PC-3 (cell line): Measurements from ENCODE around the gene CLDN34. TPM values are rescaled to one million over a fixed set of nuclear protein-coding genes. Genes with fewer than 3 reads are reported as not detected.

Source experiments
- ATAC-seq: fragments of 200-7000 bp; cut with Tn5 transposase; 2 replicates; pipeline ENCODE4 v1.9.1; 2020; ENCODE audit warnings: mild to moderate bottlenecking, moderate library complexity
- BruUV-seq: library from RNA; stranded (reverse); fragments of 400-500 nt; replicated peaks from 2 replicates; lab custom pipeline; 2021; lab: Mats Ljungman, UMichigan
- CTCF ChIA-PET: fragments of 300-600 bp; sonication (Branson Sonifier 250); formaldehyde crosslinking; loops from one replicate; lab custom pipeline; 2022; ENCODE audit warnings: antibody characterized with exemption; lab: Charles Lee
- POLR2A ChIA-PET: fragments of 300-600 bp; sonication (Branson Sonifier 250); formaldehyde crosslinking; loops from one replicate; lab custom pipeline; 2022; ENCODE audit warnings: antibody characterized with exemption; ENCODE audit not compliant: unreplicated experiment; lab: Charles Lee
- DNase-seq: peaks from one replicate; pipeline ENCODE4 v3.0.0-alpha.2; 2015
- H2AFZ ChIP-seq: fragments of 300-600 bp; sonication (generic); 2 replicates; pipeline ENCODE4 v1.6.0; 2016; ENCODE audit warnings: antibody characterized with exemption, low read length
- H3F3A ChIP-seq: fragments of 300-600 bp; sonication (generic); one replicate; pipeline ENCODE4 v1.6.0; 2017; ENCODE audit warnings: antibody characterized with exemption, low read length, control low read depth, mild to moderate bottlenecking; ENCODE audit not compliant: unreplicated experiment
- H3K27ac ChIP-seq: fragments of 300-600 bp; sonication (generic); 2 replicates; pipeline ENCODE4 v1.5.1; 2016; ENCODE audit warnings: mild to moderate bottlenecking, low read length
- H3K27me3 ChIP-seq: fragments of 300-600 bp; sonication (generic); 2 replicates; pipeline ENCODE4 v1.6.1; 2016; ENCODE audit warnings: low read length, mixed read lengths
- H3K36me3 ChIP-seq: fragments of 300-600 bp; sonication (generic); 2 replicates; pipeline ENCODE4 v1.6.1; 2016; ENCODE audit warnings: low read depth, mixed run types, low read length, mixed read lengths
- H3K4me1 ChIP-seq: fragments of 300-600 bp; sonication (generic); 2 replicates; pipeline ENCODE4 v1.5.1; 2016; ENCODE audit warnings: low read length; ENCODE audit not compliant: insufficient read depth
- H3K4me2 ChIP-seq: fragments of 300-600 bp; sonication (generic); 2 replicates; pipeline ENCODE4 v1.6.0; 2016; ENCODE audit warnings: low read length
- H3K4me3 ChIP-seq: fragments of 300-600 bp; sonication (generic); 2 replicates; pipeline ENCODE4 v1.5.1; 2016; ENCODE audit warnings: mild to moderate bottlenecking, low read length, mixed read lengths
- H3K79me2 ChIP-seq: fragments of 300-600 bp; sonication (generic); 2 replicates; pipeline ENCODE4 v1.6.1; 2017; ENCODE audit warnings: low read length, mixed read lengths
- H3K9ac ChIP-seq: fragments of 300-600 bp; sonication (generic); 2 replicates; pipeline ENCODE4 v1.6.0; 2016; ENCODE audit warnings: mild to moderate bottlenecking, low read length
- H3K9me2 ChIP-seq: fragments of 300-600 bp; sonication (generic); replicated peaks from 2 replicates; pipeline ENCODE4 v1.6.1; 2016; ENCODE audit warnings: mixed run types, low read length, mixed read lengths
- H3K9me3 ChIP-seq: fragments of 300-600 bp; sonication (generic); 2 replicates; pipeline ENCODE4 v1.6.1; 2016; ENCODE audit warnings: low read length, mixed read lengths
- H4K20me1 ChIP-seq: fragments of 300-600 bp; sonication (generic); 2 replicates; pipeline ENCODE4 v1.6.1; 2016; ENCODE audit warnings: low read length, mixed read lengths
- EZH2 ChIP-seq: fragments of 300-600 bp; sonication (generic); IDR thresholded peaks from one replicate; pipeline ENCODE4 v1.6.1; 2017; ENCODE audit warnings: antibody characterized with exemption, mild to moderate bottlenecking, low read length; ENCODE audit not compliant: unreplicated experiment
- EZH2phosphoT487 ChIP-seq: fragments of 300-600 bp; sonication (generic); IDR thresholded peaks from 2 replicates; pipeline ENCODE4 v1.6.1; 2018; ENCODE audit warnings: mild to moderate bottlenecking, antibody characterized with exemption, low read length, borderline replicate concordance
- intact Hi-C: fragments of 100-400 bp; cut with micrococcal nuclease; formaldehyde crosslinking; loops from 2 replicates; pipeline ENCODE4 v1.9.0; 2023
- total RNA-seq: library from RNA; depleted of rRNA; stranded (reverse); fragments of >200 nt; gene quantifications from 2 replicates; pipeline ENCODE4 v1.2.3, GENCODE V29; 2014
- TF ChIP-seq, protein P1 (sequence below): fragments of 300-600 bp; sonication (generic); conservative IDR thresholded peaks from 2 replicates; pipeline ENCODE4 v1.5.1; 2017; ENCODE audit warnings: antibody characterized with exemption, low read depth, mild to moderate bottlenecking, low read length

Gene CLDN34
- total RNA-seq, 1 experiment from 2014 or later, result 0.66 TPM

DNA sequence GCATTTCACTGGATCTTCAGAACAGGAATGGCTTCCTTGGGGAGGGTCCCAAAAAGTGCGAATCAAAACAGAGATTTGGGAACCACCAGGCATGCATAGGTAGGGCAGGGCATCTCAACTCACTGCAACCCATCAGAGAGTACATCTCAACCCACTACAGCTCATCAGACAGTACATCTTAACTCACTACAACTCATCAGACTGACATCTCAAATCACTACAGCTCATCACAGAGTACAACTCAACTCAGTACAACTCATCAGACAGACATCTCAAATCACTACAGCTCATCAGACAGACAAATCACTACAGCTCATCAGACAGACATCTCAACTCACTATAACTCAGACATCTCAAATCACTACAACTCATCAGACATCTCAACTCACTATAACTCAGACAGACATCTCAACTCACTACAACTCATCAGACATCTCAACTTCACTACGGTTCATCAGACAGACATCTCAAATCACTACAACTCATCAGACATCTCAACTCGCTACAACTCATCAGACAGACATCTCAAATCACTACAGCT is 47.5 kb upstream of the CLDN34 start:
- DNase-seq (no peak), ATAC-seq (no peak)
- Histone ChIP-seq H2AFZ (no peak overlapping the region), H3F3A (no peaks in the 10 kb centered on the region), H3K4me3 (no peak overlapping the region), H3K4me1 (no peaks in the 10 kb centered on the region), H3K79me2 (no peaks in the 10 kb centered on the region), H3K27ac (no peak overlapping the region), H3K36me3 (no peaks in the 10 kb centered on the region), H4K20me1 (no peaks in the 10 kb centered on the region), H3K27me3 (no peaks in the 10 kb centered on the region), H3K9me2 (no peaks in the 10 kb centered on the region), H3K9me3 (no peaks in the 10 kb centered on the region), H3K4me2 (no peak overlapping the region), H3K9ac (no peak overlapping the region)
- no TSS peak for BruUV-seq
- TF ChIP-seq EZH2phosphoT487 (no peak), EZH2 (no peak)
- TF ChIP-seq, protein P1, sequence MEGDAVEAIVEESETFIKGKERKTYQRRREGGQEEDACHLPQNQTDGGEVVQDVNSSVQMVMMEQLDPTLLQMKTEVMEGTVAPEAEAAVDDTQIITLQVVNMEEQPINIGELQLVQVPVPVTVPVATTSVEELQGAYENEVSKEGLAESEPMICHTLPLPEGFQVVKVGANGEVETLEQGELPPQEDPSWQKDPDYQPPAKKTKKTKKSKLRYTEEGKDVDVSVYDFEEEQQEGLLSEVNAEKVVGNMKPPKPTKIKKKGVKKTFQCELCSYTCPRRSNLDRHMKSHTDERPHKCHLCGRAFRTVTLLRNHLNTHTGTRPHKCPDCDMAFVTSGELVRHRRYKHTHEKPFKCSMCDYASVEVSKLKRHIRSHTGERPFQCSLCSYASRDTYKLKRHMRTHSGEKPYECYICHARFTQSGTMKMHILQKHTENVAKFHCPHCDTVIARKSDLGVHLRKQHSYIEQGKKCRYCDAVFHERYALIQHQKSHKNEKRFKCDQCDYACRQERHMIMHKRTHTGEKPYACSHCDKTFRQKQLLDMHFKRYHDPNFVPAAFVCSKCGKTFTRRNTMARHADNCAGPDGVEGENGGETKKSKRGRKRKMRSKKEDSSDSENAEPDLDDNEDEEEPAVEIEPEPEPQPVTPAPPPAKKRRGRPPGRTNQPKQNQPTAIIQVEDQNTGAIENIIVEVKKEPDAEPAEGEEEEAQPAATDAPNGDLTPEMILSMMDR, result no peak
- POLR2A ChIA-PET, result no interaction called here
- CTCF ChIA-PET, result no interaction called here
- intact Hi-C loops, result no loop called here

- H3K9me3 ChIP-seq, result no peaks in the 10 kb centered on the region
- H2AFZ ChIP-seq, result no peak overlapping the region
- TF ChIP-seq, protein P1, result no peak
- TF ChIP-seq EZH2phosphoT487, result no peak
- TF ChIP-seq EZH2, result no peak
- no peaks in the 10 kb centered on the region for H3K36me3 ChIP-seq
- H3K4me3 ChIP-seq, result no peak overlapping the region
- H3F3A ChIP-seq, result no peaks in the 10 kb centered on the region
- H3K9me2 ChIP-seq, result no peaks in the 10 kb centered on the region
- no TSS peak for BruUV-seq
- H4K20me1 ChIP-seq, result no peaks in the 10 kb centered on the region
- ATAC-seq, result no peak
- no peak for DNase-seq
- H3K27me3 ChIP-seq, result no peaks in the 10 kb centered on the region
- no peaks in the 10 kb centered on the region for H3K79me2 ChIP-seq
- H3K4me1 ChIP-seq, result no peaks in the 10 kb centered on the region
- no peak overlapping the region for H3K4me2 ChIP-seq
- no peak overlapping the region for H3K9ac ChIP-seq
- ChIA-PET CTCF (no interaction called here), POLR2A (no interaction called here)
- no peak overlapping the region for H3K27ac ChIP-seq
- intact Hi-C loops, result no loop called here
Measured at GRCh38 chrX:9921407-9921806, 45.8 kb upstream of the CLDN34 start.

DNA sequence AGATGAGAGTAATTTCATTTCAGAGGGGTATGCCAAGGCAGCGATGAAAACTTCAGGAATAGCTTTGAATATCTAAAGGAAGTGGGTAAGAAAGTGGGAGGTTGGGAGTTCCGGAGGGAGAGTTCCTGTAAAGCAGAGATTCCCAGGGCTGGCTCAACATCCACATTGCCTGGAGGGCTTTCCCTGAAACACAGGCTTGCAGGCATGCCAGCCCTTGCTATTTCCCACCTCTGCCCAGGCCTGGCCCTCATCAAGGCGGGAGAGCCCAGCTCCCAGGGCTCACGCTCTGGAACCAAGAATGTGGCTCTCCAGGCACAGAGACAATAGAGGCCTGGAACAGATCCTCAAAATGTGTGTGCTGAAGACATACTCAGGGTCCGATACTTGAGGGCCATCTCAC is 43.8 kb upstream of the CLDN34 start:
- Histone ChIP-seq H3K4me1 (no peaks in the 10 kb centered on the region), H3K9me3 (no peaks in the 10 kb centered on the region), H3K79me2 (no peaks in the 10 kb centered on the region), H3K9me2 (no peaks in the 10 kb centered on the region), H2AFZ (no peak overlapping the region), H3K4me3 (no peak overlapping the region), H3K27ac (no peak overlapping the region), H3F3A (no peaks in the 10 kb centered on the region), H3K27me3 (no peaks in the 10 kb centered on the region), H3K9ac (no peak overlapping the region), H3K4me2 (no peak overlapping the region), H3K36me3 (no peaks in the 10 kb centered on the region), H4K20me1 (no peaks in the 10 kb centered on the region)
- BruUV-seq, result no TSS peak
- DNase-seq (no peak), ATAC-seq (no peak)
- CTCF ChIA-PET, result no interaction called here
- intact Hi-C loops, result no loop called here
- POLR2A ChIA-PET, result interaction anchor here (0.6 kb wide), 1 partner anchor 543 kb away, joined by 4 read pairs; no protein-coding TSS in a partner anchor
- TF ChIP-seq EZH2phosphoT487 (no peak), EZH2 (no peak)
- TF ChIP-seq, protein P1, result no peak
